HG03159 (cell line): ENCODE data around the gene ZNF438.

ENCODE experiments used
- ATAC-seq: cut with Tn5 transposase; IDR thresholded peaks from one replicate; pipeline ENCODE4 v1.9.1; 2021; ENCODE audit warnings: mild to moderate bottlenecking, moderate library complexity; ENCODE audit not compliant: unreplicated experiment

Gene ZNF438

DNA sequence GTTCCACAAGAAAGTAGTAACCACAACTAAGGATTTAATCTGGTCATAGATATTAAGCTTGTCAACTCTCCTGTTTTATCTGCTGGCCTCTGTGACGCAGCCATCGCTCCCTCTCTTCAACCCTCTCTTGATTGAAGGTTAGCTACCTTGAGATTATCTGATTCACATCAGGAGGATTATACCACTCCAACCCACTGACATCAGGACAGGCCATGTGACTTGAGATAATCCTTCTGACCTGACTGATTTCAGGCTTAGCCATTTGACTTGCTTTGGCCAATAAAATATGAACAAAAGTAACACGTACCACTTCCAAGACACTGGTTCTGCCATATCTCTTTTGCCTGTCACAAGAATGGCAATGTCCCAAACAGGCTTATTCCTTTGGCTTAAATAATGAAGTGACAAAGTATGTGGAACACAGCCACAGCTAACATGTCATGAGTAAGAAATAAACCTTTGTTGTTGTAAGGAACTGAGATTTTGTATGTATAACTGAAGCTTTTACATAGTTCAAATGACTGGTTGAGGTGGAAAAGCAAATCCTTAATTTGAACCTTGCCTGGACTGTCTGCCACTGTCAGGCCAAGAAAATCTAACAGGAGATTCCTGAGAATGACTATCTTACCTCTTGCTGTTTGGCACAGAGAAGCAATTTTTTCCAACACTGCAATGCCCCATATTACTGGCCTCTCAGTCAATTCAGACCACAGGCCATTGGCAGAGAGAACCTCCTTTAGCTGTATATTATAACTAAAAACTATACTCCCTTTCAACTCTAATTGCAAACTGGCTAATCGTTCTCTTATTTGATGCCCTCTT, 13.9 kb downstream of the ZNF438 start:
- no peak for ATAC-seq

DNA sequence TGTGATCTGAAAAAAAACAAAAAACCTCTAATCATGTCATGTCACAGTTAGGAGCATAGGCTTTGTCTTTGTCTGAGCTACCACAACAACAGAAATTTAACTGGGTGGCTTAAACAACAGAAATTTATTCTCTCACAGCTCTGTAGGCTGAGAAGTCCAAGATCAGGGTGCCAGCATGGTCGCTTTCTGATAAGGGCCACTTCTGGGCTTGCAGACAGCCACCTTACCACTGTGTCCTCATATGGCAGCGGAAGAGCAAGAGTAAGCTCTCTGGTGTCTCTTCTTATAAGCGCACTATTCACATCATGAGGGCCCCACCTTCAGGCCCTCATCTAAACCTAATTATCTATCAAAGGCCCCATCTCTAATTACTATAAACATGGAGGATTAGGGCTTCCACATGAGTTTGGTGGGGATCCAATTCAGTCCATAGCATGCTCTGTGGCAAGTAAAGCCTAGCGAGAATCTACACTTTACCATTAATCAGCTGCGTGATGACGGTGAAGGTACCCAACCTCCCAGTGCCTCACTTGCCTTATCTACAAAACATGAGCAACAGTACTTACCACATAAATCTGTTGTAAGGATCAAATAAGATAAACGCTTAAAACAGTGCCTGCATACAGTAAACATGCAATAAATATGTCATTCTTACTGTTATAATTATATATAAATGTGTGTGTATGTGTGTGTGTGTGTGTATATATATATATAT, 17.3 kb downstream of the ZNF438 start:
- ATAC-seq = no peak

DNA sequence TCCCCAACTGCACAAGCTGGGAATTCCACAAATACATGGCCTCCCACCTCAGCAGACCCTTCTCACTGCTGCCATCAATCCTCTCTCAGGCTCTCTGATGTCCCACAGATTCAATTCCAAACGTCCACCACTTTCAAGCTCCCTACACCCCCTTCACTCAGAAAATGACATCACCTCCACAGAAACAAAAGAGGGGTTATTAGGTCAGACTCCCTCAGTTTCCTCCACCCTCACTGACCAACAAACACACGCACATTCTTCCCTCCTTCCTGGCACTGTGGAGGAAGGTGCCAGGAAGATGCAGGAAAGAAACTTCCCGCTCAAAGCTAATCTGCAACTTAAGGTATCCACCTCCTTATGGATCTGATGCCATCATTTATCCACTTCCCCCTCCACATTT, 18.3 kb downstream of the ZNF438 start:
- no peak for ATAC-seq

DNA sequence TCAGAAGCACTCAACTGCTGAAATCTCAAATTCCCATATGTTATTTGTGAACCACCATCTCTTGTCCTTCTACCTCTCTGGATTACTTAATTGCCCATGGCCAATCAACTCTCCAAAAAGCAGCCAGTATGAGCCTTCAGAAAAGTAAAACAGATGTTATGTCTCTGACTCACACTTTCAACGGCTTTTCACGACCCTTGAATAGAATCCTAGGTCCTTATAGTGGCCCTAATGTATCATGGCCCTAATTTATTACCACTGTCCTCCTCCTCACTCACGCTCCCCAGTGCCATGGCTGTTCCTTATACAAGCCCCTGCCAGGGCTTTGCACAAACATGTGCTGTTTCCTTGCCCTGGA, 20.0 kb downstream of the ZNF438 start:
- no peak for ATAC-seq

DNA sequence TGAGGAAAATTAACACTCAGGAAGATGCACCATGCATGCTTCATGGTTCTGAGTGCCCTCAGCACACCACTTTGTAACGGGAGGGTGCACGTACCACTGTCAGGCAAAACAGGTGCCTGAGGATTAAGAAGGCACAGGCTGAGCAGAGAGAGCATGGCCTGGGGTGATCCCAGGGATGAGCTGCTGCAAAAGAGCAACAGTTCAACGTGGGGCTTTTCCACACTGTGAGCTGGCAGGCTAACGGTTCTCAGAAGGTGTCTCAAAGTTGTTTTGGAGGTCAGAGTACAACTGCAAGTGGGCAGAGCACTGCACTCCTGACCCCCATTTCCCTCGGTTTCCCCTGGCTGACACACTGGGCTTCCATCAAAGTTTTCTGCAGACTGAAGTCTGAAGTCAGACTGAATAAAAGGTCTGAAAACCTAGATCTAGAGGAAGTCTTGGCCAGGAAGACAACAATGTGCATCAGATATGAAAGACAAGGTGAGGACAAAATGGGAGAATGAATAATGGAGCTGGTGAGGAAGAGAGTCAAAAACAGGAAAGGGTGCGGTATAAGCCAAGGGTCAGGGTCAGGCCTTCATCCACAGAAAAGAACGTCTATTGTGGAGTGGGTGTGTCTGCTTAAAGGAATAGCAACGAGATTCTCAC, 20.5 kb downstream of the ZNF438 start:
- ATAC-seq = no peak

DNA sequence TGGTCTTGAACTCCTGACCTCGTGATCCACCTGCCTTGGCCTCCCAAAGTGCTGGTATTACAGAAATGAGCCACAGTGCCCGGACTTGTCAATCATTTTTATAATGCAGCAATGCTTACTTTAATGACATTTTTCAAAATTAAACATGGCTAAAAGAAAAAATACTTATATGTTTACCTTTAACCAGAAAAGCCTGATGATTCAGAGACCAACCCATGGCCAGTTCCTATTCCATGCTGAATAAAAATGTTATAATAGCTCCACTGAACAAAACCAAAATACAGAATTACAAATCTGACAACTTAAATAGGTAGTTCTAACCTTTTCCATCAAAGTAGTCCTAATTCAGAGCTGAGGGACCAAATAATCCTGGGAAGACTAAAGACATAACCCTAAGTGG, 21.6 kb downstream of the ZNF438 start:
- ATAC-seq = no peak

DNA sequence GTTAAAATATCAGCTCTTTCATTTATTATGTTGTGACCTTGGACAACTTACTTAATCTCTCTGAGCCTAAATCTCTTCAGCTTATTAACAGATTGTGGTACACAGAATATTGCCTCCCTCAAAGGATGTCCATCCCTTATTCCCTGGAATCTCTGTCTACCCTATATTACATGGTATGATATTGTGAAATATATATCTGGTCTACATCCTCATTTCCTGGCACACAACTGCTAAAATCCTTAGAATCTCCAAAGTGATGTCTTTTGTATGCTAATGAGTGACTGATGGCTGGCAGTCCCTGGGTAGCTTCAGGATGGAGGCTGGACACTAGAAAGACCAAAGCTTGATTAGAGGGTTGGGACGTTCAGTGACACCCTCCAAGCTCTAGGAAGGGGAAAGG, 25.8 kb downstream of the ZNF438 start:
- ATAC-seq = no peak

DNA sequence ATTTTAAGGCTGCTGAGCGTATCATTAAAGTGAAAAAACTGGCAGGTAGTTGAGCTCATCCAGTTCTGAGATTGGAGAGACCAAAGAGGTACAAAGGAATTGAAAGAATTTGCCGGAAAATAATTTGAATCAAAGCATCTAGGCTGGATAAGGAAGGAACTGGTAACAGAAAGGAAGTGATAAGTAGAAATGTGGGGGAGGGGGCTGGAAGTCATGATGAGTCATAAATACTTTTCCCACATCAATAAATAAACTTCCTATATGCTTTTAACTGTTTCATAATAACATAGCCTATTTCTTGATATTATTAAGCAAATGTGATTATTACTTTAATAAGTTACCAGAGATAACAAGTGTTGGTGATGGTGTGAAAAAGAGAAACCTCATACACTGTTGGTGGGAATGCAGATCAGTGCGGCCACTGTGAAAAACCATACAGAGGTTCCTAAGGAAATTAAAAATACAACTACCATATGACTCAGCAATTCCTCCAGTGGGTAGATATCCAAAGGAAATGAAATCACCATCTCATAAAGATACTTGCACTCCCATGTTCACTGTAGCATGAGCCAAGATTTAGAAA, 27.0 kb downstream of the ZNF438 start:
- ATAC-seq = no peak

DNA sequence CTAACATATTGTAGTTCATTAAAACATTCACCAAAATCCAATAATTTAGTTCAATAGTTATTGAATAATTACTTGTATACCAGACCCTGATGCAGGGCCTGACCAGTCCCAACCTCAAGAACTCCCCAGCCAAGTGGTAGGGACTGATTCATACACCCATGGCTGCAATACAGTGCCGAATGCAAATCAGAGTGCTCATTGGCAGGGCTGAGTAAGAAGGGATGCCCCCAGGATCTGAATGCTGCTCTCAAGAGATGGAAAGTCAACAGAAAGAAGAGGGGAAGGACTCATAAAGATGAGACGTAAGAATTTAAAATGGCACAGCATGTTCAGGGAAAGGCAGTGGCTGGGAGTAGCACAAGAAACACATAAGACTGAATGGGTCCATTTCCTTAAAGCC, 29.9 kb downstream of the ZNF438 start:
- ATAC-seq = no peak

DNA sequence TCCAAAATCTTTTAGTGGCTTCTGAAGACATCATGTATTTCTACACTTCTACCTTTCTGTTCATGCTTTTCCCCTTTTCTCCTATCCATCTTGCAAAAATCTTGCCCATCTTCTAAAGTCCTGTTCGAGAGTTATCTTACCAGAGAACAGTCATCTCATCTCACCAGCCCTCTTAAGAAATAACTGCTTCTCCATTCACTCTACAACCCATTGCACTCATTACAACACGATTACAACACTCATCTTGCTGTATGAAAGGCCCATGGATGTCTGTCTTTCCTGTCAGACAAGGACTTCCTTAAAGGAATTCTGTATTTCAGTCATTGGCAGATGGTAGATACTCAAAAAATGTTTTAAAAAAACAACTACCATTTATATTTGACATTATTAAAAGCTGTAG, 30.8 kb downstream of the ZNF438 start:
- ATAC-seq = no peak

DNA sequence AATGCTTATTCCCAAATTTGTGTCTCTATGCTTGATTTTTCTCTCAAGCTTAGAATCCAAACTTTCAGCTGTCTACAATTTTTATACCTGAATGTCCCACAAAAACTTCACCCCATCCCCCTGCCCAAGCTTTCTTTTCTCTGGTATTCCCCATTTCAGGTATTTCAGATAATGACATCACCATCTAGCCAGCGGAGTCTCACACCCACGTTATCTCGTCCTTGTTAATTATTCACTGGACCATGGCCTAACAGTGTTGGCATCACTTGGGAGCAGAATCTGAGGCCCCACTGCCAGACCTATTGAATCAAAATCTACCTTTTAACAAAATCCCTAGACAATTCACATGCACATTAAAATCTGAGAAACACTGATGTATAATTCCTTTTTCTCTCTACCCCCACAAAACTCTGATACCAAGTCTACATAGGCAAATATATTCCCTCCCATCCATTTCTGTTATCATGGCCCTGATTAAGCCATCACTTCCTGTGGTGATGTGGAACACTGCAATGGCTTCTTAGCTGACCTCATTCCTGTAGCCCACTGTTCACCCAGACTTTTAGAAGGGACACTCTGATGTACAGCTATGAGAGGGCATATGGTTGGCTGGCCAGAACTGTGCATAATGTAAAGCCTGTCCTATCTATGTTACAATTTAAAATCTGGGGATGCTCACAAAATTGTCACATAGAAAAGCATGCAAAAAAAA, 31.4 kb downstream of the ZNF438 start:
- ATAC-seq = no peak

DNA sequence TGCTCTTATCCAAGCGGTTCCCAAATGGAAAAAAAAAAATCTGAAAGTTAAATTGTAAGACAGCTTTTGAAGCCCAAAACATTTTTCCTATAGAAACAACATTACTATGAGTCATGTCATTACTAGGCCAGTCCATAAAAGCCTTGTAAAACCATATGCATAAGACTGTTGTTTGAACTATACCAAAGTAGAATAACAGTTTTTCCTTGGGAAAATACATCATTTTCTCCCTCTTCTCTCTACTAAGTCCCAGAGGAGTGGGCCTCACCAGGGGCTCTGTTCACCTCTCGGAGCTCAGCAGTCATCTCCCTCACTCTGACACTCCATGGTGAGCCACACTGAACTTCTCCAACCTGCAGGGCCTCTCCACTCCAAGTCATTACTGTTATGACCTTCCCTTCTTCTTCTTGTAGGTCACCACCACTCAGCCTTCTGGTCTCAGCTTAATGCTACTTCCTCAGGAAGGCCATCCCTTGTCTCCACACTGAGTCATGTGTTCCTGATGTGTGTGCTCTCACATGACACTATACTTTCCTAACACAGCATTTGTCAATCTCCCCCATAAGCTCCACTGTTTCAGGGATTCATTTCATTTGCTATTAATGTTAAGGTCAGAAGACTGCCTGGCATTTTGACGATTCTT, 32.5 kb downstream of the ZNF438 start:
- ATAC-seq = no peak

DNA sequence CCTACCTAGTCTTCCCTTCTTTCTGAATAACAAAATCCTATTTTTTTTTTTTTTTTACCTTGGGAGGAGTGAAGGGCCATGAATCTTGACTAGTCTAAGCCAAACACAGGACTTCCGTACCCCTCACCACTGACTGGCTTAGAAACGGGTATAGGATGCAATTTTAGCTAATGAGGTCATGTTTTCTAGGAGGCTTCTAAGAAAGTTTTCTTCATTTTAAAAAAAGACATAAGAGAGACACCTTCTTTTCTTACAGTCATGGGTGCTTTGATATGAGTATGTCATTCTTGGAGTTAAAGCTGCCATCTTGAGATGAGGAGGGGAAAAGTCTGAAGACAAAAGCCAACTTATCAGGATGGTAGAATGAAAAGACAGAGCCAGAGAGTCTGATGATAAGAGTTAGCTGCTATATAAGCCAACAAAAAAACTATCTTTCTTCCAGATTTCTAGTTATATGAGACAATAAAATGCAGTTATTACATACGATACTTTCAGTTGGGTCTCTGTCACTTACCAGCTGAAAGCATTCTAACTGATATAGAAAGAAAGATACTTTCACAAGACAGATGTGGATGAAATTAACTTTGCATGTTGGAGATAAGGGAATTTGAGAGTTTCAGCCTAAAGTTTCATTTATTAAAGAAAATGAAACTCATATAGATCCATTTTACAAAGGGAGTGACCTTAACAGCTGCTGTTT, 34.0 kb downstream of the ZNF438 start:
- ATAC-seq = no peak

DNA sequence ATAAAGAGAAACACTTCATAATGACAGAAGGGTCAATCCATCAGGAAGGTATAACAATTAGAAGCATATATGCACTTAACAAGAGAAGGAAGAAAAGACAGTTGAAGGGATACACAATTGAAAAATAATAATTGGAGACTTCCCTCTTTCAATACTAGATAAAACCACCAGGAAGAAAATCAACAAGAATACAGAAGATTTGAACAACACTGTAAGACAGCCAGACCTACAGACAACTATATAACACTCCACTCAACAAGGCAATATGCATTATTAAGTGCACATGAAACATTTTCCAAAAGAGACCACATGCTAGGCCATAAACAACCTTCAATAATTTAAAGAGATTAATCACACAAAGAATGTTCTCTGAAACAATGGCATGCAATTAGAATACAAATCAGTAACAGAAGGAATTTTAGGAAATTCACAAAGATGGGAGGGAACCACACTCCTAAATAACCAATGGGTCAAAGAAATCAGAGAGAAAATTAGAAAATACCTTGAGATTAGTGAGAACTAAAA, 35.1 kb downstream of the ZNF438 start:
- no peak for ATAC-seq

DNA sequence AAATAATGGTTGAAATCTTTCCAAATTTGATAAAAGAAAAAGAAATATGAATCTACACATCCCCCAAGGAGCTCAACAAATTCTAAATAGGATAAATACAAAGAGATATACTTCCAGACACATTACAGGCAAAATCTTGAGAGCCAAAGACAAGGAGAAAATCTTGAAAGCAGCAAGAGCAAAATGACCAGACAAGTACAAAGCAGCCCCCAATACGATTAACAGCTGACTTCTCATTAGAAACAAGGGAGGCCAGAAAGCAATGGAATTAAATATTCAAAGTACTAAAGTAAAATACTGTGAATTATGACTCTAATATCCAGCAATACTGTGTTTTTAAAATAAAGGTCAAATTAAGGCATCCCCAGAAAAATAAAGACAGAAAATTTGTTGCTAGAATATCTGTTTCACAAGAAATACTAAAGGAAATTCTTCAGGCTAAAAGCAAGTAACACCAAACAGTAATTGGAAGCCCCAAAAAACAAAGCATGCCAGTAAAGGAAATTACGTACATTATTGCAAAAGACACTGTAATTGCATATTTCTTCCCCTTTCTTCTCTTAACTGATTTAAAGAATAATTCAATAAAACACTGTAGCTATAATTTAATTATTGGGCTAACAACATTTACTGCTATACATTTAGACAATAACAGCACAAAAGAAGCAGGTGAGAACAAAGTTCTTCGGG, 36.4 kb downstream of the ZNF438 start:
- ATAC-seq = no peak

DNA sequence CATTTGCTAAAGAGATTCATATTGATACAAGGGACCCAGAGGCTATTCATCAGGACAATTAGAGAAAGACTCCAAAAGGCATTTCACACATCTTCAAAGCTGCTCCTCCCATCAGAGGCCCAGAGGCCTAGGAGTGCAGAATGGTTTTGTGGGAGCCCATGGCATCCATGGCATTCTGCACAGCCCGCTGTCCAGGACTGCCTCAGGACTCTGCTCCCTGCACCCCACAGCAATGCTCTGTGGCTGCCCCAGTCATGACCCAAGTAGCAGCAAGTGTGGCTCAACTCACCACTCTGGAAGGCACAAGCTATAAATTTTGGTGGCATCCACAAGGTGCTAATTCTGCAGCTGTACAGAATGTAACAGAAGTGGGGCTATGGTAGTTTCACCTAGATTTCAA, 38.5 kb downstream of the ZNF438 start:
- no peak for ATAC-seq

DNA sequence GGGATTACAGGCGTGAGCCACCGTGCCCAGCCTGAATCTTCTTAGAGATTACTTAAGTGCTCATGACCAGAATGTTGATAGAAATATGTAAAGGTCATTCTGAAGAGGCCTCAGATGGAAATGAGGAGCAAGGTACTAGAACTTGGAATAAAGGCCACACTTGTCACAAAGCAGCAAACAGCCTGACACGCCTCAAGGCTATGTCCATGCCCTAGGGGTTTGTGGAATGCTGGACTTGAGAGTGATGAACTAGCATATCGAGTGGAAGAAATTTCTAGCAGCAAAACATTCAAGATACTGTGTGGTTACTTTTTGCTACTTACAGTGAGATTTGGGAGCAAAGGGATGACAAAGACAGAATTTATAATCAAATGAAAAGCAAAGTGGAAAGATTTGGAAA, 39.0 kb downstream of the ZNF438 start:
- no peak for ATAC-seq

DNA sequence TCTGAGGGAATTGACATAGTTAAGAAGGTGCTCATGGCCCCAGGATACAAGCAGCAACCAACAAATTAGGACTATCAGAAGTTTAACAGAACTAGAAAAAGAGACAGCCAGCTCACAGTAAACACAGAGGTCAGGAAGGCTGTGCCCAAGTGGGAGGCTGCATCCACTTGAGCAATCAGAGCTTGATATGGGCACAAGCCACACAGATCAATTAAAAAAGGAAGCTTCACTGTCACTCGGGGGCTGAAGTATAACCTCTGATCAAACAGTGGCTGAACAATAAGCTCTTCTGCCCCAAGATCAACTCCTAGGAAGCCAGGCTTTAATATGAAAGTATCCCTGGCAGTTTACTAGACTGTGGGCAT, 40.0 kb downstream of the ZNF438 start:
- no peak for ATAC-seq

DNA sequence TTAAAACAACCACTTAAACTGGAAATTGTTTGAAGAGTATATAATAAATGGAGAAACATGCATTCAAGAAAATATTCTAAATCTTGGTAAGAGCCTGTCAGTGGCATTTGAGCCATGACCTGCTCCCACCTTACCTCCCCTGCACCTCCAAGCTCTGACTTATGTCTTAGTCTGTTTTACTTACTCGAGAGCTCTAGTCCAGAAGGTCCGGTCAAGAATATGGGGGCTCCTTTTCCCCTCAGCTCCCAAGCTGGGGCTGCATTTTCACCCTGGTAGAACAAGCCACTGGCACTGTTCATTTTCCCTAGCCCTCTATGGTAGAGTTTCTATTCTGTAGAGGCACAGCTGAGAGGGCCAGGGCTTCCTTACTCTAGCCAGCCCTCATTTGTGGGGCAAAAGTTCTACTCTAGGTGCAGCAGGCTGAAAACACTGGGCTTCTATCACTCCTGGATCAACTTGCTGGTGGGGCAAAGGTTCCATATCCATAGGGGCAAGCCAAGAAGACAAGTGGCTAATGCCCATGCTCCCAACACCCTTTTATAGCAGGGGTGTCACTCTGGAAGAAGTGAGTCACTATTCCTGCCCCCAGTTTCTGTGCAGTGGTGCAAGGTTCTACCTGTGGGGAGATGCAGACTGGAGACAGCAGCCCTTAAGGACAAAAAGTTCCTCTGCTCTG, 40.6 kb downstream of the ZNF438 start:
- no peak for ATAC-seq
